Uterus (tissue), 2 donors: ENCODE measurements around the gene NRXN2.

ENCODE experiments used
- CTCF ChIP-seq, 4 experiments: fragments of 200-600 bp in 2 of 4; fragments of 450-650 bp in 2 of 4; sonication (generic) in 2 of 4; IDR thresholded peaks; one replicate each; pipeline ENCODE4 v1.5.1; 2016 to 2019; ENCODE audit warnings: antibody characterized with exemption in 4 of 4, mild to moderate bottlenecking in 2 of 4, moderate library complexity in 1 of 4
- POLR2A ChIP-seq, 2 donors: fragments of 450-650 bp; IDR thresholded peaks; one replicate each; pipeline ENCODE4 v1.6.1; 2016; ENCODE audit warnings: antibody characterized with exemption in 2 of 2, mild to moderate bottlenecking in 1 of 2, moderate library complexity in 1 of 2

- TF ChIP-seq POLR2A (IDR thresholded peaks at IDR 0.05) (no peak), CTCF (IDR thresholded peaks at IDR 0.05) (no peak)
Measured at GRCh38 chr11:64769283-64769682, 46.3 kb upstream of the NRXN2 start.
